ENCODE results near the gene ENPP5.

DNA sequence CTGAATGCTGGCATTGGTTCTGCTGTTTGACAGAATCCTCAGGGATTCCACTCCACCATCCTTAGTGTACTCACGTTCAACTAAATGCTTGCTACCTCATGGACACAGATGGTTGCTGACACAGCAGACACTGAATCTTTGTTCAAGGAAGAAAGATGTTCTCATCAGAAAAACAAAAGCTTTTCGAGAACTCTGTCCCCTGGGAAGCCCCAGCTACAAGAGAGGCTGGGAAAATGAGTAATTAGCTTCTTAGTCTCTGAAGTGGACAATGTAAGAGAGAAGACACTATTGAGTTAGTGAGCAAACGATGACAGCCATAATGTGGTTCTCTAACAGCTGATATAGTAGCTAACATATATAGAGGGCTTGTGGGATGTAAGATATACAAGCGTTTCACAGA is 30.9 kb upstream of the ENPP5 start:
- TF ChIP-seq, protein P1, sequence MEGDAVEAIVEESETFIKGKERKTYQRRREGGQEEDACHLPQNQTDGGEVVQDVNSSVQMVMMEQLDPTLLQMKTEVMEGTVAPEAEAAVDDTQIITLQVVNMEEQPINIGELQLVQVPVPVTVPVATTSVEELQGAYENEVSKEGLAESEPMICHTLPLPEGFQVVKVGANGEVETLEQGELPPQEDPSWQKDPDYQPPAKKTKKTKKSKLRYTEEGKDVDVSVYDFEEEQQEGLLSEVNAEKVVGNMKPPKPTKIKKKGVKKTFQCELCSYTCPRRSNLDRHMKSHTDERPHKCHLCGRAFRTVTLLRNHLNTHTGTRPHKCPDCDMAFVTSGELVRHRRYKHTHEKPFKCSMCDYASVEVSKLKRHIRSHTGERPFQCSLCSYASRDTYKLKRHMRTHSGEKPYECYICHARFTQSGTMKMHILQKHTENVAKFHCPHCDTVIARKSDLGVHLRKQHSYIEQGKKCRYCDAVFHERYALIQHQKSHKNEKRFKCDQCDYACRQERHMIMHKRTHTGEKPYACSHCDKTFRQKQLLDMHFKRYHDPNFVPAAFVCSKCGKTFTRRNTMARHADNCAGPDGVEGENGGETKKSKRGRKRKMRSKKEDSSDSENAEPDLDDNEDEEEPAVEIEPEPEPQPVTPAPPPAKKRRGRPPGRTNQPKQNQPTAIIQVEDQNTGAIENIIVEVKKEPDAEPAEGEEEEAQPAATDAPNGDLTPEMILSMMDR (IDR thresholded peaks at IDR 0.05): no peak
- TF ChIP-seq POLR2A (IDR thresholded peaks at IDR 0.05) (no peak), EP300 (IDR thresholded peaks at IDR 0.05) (no peak), POLR2AphosphoS5 (IDR thresholded peaks at IDR 0.05) (no peak)

Measured in gastroesophageal sphincter (tissue), 3 donors.